ENCODE measurements around the gene BIRC6.

Gene BIRC6

GRCh38 chr2:32652555-32653209 is 295.9 kb downstream of the BIRC6 start:
- H3K27me3 Mint-ChIP-seq: no peaks in the 10 kb centered on the region
- no peaks in the 10 kb centered on the region for H3K9me3 Mint-ChIP-seq
- H3K27ac Mint-ChIP-seq (ENCODE audit: low read depth): no peak overlapping the region
- H3K4me3 Mint-ChIP-seq: no peak overlapping the region
- DNase-seq (ENCODE audit: low spot score in 2 of 2) (no peak), ATAC-seq (replicated peaks; ENCODE audit: extremely low read depth, poor library complexity, severe bottlenecking) (no peak)
- peaks cover 37% of the 10 kb centered on the region for H3K36me3 Mint-ChIP-seq (ENCODE audit: insufficient read depth)
- no peaks in the 10 kb centered on the region for H3K4me1 Mint-ChIP-seq

- no peak for DNase-seq (ENCODE audit: low spot score in 2 of 2)
- peaks cover 6% of the 10 kb centered on the region for H3K4me1 Mint-ChIP-seq
- peak overlapping the region; percentile 4 for H3K27ac Mint-ChIP-seq (ENCODE audit: low read depth)
- H3K36me3 Mint-ChIP-seq (ENCODE audit: insufficient read depth): peaks cover 26% of the 10 kb centered on the region
- no peak for ATAC-seq (replicated peaks; ENCODE audit: extremely low read depth, poor library complexity, severe bottlenecking)
- H3K9me3 Mint-ChIP-seq: no peaks in the 10 kb centered on the region
- no peak overlapping the region for H3K4me3 Mint-ChIP-seq
- H3K27me3 Mint-ChIP-seq: no peaks in the 10 kb centered on the region
These were observed 299.2 kb downstream of the BIRC6 start for GRCh38 chr2:32656069-32656468.

GRCh38 chr2:32663864-32664263 is 307.0 kb downstream of the BIRC6 start:
- ATAC-seq (replicated peaks; ENCODE audit: extremely low read depth, poor library complexity, severe bottlenecking) (no peak), DNase-seq (ENCODE audit: low spot score in 2 of 2) (no peak)
- Mint-ChIP-seq H3K9me3 (no peaks in the 10 kb centered on the region), H3K27ac (ENCODE audit: low read depth) (no peak overlapping the region), H3K27me3 (no peaks in the 10 kb centered on the region), H3K4me3 (no peak overlapping the region), H3K36me3 (ENCODE audit: insufficient read depth) (peaks cover 8% of the 10 kb centered on the region), H3K4me1 (peaks cover 24% of the 10 kb centered on the region)

- ATAC-seq (replicated peaks; ENCODE audit: extremely low read depth, poor library complexity, severe bottlenecking) (no peak), DNase-seq (ENCODE audit: low spot score in 2 of 2) (no peak)
- peaks cover 20% of the 10 kb centered on the region for H3K36me3 Mint-ChIP-seq (ENCODE audit: insufficient read depth)
- H3K4me1 Mint-ChIP-seq: peaks cover 12% of the 10 kb centered on the region
- no peak overlapping the region for H3K4me3 Mint-ChIP-seq
- H3K27ac Mint-ChIP-seq (ENCODE audit: low read depth): no peak overlapping the region
- no peaks in the 10 kb centered on the region for H3K9me3 Mint-ChIP-seq
- no peaks in the 10 kb centered on the region for H3K27me3 Mint-ChIP-seq
These were observed 309.9 kb downstream of the BIRC6 start for GRCh38 chr2:32666704-32667103.

GRCh38 chr2:32668254-32668653 is 311.4 kb downstream of the BIRC6 start:
- no peak overlapping the region for H3K27ac Mint-ChIP-seq (ENCODE audit: low read depth)
- peaks cover 27% of the 10 kb centered on the region for H3K36me3 Mint-ChIP-seq (ENCODE audit: insufficient read depth)
- no peak for DNase-seq (ENCODE audit: low spot score in 2 of 2)
- H3K4me1 Mint-ChIP-seq: no peaks in the 10 kb centered on the region
- no peak for ATAC-seq (replicated peaks; ENCODE audit: extremely low read depth, poor library complexity, severe bottlenecking)
- no peaks in the 10 kb centered on the region for H3K27me3 Mint-ChIP-seq
- no peaks in the 10 kb centered on the region for H3K9me3 Mint-ChIP-seq
- no peak overlapping the region for H3K4me3 Mint-ChIP-seq
